Endometrium (tissue), 2 donors: ENCODE results near the gene PLCE1.

Experiments used
- FAIRE-seq: peaks from 2 replicates; lab custom pipeline; 2012; peaks lifted over from hg19 to GRCh38; lab: Jason Lieb, UNC
- donor health status: control.
- donor health status: control.

Gene PLCE1

DNA sequence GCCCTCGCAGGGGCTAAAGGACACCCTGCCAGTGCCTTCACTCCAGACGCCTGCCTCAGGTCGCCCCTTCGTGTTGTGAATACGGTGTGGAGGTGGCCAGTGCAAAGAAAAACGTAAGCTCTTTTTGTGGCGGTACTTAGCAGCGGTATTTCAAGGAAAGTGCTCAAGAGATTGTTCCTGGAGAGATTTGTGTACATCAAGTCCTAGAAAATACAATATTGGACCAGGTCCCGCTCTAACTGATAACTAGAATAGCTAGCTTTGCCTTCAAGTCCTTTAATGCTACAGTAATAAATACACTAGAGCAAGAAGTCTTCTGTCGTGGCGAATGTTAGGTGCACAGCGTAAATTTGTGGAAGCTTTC is 689 bp downstream of the PLCE1 start:
- FAIRE-seq, result no peak

DNA sequence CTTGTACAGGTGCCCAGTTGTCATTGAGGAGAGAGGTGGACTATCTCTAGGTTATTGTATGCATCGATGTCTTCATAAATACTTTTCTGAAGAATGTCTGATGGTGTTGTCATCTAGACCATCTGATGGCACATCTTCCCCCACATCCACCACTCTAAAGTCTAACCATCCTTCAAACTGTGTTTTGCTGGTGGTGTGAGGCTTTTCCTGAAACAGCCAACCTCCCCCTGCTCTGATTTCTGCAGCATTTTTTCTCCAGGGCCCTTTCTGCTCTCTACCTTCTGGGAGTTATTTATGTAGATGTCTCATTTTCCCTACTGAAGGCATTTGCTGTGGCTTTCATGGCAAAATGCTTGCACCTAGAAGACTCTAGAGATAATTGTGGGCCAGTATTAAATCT is 1.5 kb downstream of the PLCE1 start:
- FAIRE-seq, result no peak

DNA sequence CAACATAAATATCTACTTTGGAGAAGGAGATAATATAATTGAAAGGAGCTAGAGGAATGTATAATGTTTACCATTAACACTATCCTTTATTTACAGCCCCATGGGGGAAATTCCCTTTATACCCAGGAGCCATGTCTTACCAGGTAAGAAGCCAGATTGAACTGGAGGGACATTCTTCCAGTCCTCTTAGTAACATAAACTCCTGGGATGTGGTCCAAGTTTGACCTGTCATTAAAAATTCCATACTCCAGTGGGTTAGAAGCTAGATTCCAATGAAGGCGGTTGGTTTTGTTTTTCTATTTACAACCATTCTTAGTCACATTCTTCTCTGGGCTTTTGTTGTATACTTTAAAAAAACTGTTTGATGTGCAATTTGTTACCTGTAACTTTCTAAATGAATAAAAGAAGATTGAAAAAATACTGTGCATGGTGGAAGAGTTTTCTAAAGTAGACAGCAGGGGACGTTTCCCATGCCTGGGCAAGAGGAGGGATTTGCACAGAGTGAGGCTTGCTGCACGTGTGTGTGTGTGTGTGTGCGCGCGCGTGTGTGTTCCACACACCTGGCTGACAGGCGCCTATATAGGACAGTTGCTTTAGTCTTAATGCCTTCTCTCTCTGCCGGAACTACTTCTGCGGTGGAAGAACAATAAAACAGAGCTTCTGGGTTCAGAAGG is 2.0 kb downstream of the PLCE1 start:
- FAIRE-seq, result no peak

DNA sequence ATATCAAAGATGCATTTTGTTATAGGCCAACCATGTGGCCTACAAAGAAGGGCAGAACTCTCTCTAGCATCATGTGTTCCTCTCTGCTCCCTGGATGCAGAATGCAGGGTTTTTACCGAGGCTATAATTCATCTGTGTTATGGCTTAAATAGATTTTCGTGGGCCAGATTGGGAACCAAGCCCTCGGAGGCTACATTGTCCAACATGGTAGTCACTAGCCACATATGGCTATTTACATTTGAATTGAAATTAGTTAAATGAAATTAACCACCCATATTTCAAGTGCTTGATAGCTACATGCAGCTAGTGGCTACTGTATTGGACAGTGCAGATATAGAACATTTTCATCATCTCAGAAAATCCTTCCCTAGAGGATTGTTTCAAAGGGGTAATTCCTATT is 2.8 kb downstream of the PLCE1 start:
- no peak for FAIRE-seq

DNA sequence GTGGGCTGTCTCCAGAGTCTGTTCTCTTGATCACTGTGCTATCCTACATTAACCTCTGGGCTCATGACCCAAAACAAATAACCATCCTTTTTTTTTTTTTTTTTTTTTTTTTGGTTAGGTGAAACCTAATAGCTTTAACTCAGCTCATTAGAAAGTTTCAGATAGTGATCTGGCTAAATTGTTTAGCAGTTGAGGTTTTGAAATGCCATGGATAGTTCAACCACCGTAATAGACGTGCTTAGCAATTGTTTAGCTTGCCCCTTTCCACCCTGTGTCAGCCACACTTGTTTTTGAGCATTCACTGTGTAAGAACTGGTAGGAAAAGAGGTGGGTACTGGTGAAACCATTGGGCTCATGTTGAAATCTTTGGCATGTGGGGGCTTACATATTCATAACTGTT is 3.8 kb downstream of the PLCE1 start:
- FAIRE-seq, result no peak

DNA sequence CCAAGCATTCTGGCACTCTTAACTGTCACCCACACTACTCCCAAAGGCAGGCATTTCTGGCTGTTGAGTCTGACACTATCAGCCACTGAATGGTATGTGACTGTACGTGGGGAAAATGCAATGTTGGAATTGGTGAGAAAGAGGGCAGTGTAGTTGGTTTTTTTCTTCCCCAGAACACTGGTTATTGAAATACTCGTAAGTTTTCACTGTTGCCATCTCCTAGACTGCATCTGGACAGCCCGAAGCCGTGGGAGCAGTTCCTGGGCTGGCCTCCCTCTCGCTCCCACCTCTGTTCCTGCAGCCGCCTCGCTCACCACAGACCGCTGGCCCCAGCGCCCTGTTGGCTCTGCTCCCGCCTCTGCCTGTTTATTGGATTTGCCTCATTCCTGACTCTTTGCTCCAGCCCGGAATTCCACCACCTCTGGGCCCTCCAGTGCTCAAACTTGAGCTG is 5.7 kb downstream of the PLCE1 start:
- no peak for FAIRE-seq

DNA sequence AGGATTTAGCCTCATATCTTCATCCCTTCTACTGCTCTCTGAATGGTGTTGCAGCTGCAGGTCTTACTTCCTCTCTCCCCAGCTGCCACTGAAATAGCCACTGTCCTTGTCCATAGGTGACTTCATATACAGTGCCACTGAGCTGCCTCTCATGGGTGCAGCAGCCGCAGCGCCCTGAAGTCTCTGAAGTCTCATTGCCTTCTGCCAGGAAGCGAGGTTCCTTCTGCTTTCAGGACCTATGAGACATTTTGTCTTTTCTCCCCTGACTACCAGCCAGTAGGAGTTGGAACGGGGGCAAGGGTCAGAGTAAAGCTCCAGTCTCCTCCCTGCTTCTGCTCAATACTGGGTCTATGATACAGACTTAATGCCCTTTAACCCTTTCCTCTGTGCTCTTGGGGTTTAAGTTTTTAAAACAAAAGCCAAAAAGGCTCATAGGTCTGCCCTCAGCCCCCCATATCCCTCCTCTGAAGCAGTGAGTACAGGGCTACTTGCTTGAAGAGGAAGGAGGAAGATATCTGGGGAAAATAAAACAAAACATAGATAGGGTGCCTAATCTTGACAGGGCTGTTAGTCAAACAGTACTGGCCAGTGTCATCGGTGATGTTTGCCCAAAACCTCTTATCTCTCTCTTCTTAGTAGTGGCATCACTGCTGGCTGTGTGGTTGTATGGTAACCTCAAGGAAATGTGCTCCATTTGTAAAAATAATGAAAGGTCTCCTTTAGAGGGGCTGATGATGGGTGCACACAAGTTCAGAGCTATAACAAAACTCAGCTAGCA is 7.1 kb downstream of the PLCE1 start:
- FAIRE-seq, result no peak

DNA sequence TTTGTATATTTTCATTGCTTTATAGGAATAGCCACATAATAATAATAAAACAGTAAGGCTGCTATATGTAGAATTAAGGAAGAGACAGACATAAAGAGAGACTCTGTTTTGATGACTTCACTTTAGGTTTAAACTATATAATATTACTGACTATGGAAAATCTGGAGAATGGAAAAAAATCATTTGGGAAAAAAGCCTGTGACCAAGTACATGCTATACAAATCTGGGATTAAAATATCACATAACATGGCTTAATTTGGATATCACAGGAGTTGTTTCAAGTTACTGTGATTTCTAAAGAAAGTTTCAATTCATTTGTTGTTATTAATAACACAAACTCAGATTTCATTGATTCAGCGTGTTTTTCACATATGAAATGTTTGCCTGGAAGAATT is 7.7 kb downstream of the PLCE1 start:
- no peak for FAIRE-seq

DNA sequence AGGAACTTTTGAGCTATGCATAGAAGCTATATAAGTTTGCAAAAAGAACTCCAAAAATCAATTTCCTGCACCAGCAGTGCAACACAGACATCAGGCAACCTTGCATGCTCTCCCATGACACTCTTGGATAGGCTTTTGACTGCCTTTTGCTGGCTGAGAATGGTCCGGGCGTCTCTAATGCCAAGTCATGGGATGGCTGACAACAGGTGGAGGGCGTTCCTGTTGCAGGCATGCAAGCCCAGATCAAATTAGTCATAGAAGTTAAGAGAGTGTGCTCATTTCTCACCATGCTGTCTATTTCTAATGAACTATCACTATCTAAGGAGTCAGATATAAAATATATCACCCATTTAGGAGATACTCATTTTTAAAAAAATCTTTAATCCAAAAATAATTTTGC is 8.4 kb downstream of the PLCE1 start:
- no peak for FAIRE-seq

DNA sequence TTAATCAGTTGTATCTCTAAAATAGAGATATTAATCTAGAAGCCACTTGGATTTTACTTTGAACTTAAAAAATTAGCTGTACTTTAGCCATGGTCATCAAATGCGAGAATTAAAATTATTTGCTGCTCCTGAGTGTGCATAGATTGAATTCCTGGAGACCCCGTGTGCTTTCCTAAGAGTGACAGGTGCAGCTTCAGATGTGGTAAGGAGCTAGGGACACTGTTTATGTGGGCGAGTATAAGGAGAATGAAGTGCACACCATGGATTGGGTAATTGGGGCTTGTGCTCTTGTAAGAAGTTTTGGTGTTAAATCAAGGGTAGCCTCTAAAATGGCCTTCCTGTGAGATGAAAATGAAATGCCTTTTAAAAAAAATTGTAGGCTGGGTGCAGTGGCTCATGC is 9.8 kb downstream of the PLCE1 start:
- no peak for FAIRE-seq

DNA sequence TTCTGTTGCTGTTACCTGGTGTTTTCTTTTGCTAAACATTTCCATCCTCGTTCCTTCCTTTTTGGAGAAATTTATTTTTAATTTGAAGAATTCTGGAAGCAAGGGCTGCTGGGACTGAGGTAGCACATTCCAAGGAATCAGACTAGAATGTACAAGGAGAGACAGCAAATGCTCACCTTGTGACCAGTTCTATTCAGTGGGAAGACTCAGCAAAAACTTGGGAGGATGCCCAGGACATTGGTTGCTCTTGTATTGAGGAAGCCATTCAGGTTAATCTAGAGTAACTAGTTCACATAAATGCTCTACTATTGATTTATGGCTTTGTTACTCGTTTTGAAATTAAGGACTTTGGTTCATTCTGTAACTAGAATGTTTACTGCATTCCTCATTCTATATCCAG is 11.3 kb downstream of the PLCE1 start:
- no peak for FAIRE-seq

DNA sequence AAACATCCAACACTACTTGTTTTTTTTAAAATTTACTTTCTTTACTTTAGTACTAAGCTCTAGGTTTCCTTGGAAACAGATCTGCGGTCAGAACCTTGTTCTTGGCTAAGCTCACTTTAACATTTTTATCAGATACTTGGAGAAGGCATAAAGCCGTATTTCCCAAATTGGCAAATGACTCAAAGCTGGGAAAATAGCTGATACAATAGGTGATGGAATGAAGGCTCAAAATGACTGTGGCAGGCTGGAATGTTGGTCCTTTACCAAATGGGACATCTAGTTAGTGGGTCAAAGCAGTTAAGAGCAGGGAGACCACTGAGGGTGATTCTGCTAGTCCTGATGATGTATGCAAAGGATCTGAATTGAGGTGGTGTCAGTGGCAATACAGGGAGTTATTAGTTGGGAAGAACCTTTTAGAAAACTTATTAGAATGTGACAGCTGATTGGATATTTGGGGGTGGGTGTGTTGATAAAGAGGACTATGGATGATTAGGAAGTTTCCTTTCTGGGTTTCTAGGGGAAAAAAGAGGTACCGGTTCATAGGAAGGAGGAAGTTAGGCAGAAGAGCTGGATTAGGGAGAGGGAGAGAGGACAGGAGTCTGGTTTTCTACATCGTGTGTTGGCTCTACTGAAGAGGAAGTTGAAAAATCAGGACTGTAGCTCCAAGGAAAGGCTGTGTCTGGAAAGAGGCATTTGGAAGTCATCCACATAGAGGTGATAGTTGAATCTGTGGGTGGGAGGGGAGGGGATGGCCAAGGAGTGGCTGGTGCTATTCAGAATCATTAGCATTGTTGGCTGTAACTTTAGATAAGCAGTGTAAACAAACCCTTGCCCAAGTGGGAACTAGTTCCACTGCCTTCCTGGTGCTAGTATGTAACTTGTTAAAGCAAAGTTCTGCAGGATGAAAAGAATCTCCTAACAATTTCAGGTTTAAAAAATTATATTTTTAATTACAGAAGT is 13.1 kb downstream of the PLCE1 start:
- FAIRE-seq, result no peak

DNA sequence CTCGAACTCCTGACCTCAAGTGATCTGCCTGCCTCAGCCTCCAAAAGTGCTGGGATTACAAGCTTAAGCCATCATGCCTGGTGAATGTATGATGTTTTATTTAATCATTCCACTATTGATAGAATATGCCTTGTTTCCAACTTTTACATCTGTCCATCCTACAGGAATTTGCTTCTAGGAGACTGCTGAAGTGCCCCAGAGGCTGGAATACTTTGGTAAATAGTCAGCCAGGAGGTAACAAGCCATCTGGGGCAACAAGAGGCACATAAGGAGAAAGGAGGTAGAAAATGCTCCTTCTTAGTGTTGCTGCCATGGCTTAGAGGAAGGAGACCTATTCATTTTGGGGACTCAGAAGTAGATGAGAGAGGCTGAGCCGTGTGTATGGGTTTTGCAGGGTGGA is 14.8 kb downstream of the PLCE1 start:
- no peak for FAIRE-seq

DNA sequence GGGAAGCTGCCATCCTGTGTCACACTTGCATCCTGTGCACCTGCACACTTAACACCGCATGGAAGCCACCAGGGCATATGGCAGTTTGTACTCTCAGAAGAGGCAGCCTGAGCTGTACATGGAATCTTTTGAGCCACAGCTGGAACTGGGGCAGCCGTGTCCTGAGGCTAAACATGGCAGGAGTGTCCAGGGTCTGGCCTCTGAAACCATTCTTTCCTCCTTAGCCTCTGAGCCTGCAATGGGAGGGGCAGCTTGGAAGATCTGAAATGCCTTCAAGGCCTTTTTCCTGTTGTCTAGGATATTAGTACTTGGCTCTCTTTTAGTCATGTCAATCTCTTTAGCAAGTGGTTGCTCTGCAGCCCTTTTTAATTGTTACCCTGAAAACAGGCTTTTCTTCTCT is 16.4 kb downstream of the PLCE1 start:
- no peak for FAIRE-seq

DNA sequence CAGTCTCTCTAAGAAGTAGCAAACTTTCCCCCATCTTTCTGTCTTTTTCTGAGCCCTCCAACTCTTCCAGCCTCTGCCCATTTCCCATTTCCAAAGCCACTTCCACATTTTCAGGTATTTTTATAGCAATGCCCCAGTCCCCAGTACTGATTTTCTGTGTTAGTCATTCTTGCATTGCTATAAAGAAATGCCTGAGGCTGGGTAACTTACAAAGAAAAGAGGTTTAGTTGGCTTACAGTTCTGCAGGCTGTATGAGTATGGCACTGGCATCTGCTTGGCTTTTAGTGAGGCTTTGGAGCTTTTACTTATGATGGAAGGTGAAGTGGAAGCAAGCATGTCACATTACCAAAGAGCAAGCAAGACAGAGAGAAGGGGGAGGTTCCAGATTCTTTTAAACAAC is 17.2 kb downstream of the PLCE1 start:
- FAIRE-seq, result no peak

DNA sequence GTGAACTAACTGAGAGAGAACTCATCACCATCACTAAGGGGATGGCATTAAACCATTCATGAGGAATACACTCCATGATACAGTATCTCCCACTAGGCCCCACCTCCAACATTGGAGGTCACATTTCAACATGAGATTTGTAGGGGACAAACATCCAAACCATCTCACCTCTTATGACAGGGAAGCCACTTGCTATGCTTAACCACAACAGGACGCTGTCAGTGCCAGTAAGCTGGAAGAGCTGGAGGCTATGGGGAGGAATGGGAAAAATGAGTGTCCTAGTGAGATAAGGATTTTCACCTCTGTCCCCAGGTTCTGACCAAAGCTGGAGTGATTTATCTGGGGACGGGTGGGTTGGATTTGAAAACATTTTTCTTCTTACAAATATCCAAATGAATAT is 17.6 kb downstream of the PLCE1 start:
- no peak for FAIRE-seq

DNA sequence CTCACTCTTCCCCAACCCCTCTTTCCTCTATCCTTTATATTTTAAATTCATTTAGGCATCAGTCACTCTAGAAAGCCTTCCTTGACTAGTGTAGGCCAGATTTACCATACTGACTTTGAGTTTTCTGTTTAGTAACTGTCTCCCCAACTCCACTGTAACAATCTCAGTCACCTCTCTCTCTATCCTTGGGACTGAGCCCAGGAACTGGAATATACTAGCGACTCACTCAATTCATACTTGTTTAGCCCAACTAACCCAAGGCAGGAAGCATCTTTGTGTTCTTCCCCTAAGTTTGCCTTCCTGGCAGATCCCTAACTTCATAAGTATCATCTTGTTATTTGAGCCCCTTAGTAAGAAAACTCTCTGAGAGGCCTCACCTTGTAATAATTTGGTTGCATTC is 19.1 kb downstream of the PLCE1 start:
- no peak for FAIRE-seq

DNA sequence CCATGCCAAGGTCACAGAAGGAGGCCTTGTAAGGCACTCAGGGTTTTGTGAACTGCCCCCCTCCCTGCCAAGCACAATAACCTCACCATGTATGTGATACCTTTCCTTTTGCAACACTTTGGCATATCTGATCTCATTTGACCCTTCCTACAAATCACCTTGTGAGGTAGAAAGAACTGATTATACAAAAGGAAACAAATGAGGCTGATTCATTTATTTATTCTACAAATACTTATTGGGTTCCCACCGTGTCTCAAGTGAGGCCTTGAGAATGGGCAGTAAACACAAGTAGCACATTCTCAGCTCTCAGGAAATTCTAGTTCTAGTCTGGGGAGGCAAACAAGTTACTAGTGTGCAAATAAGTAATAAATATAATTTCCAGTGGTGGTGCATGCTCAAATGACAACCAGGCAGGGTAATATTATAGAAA is 19.6 kb downstream of the PLCE1 start:
- no peak for FAIRE-seq

DNA sequence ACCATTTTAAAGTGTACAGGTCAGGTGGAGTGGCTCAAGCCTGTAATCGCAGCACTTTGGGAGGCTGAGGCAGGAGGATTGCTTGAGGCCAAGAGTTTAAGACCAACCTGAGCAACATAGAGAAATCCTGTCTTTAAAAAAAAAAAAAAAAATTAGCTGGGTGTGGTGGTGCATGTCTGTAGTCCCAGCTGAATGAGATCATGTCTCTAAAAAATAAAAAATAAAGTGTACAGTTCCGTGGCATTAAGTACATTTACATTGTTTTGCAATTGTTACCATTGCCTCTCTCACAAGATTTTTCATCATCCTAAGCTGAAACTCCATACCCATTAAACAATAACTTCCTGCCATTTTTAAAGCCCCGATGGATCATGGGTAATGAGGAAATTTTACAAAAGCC is 20.6 kb downstream of the PLCE1 start:
- FAIRE-seq, result no peak

DNA sequence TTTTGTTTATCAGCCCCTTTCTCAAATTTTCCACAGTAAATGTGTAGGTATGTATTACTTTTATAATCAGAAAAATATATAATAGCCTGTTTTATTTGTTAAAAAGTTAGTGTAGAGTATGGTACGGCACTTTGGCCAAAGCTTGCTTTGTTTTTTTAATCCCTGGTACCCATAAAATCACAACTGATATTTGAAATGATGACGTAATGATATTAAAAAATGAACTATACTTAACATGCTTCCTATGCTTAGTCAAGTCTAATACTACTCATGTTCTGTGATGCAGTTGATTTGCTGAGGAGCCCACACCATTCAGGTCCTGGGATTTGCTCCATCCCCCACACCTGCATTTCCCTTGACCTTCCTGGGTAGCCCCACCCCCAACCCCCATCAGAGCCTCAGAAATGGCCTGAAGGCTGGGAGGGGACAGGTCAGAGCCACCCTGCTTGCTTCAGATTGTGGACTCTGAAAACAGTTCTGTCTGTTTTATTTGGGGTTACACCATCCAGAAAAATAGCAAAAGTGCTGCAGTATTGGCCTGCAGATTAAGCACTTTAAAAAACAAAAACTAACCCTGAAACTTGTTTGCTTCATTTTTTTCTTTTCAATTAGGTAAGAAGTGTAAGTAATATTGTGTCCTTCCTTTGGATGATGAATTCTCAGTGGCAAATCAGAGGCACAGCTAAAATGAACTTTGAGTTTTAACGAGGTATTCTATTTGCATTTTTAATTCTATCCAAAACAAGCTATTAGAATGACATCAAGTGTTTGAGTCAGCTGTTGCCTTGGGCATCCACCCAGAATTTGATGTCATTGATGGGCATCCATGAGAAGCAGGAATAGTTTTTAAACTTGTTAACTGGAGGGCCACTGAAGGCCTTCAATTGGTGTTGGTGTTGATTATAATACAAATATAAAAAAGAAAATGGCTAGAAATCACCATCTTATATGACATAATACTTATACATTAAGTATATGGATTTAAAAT is 23.3 kb downstream of the PLCE1 start:
- FAIRE-seq, result no peak

DNA sequence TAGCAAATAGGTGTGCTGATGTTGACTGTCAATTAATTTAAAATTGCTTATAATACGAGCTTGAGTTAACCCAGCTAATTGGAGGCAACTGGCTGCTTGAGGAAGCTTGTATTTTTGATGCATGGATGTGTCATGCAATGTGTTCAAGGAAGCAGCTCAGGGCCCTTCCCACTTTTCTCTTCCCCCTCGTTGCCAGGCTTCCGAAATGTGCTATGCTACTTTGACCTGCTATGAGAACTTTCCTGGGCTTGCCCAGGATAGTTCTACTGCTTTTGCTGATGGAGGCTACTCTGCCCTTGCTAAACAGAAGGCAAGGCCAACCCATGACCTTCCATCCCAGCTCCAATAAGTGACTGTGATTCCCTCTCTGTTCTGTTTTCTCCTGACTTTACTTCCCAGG is 24.4 kb downstream of the PLCE1 start:
- FAIRE-seq, result no peak

DNA sequence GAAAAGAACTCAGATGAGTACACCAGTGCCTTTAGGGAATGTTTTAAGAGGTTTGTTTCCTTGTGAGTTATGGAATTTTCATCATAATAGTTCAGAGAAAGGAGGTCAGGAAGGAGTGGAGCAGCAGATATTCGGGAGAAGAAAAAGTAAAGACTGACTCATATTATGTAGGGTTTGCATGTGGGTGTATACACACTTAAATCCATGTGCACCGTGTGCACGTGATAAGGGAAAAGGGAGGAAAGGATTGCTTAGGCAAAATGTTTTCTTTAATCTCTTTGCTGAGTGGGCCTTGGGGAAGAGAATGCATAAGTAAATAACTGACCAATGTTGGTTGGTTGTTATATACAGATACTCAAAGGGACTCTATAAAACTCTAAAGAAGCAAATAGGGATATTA is 30.2 kb downstream of the PLCE1 start:
- no peak for FAIRE-seq
